Heart left ventricle (tissue), 16 donors: ENCODE results near the gene LAG3. TPM values are rescaled to one million over a fixed set of nuclear protein-coding genes. Genes with fewer than 3 reads are reported as not detected.
"Not testable (repeated sequence)": the region's sequence is repeated elsewhere in the genome, so short reads cannot be mapped to it uniquely, and the experiment has no call there.

ENCODE experiments used
- ATAC-seq, 4 donors: fragments of 200-7000 bp; cut with Tn5 transposase; one replicate each; pipeline ENCODE4 v1.9.1; 2020 to 2022; ENCODE audit warnings: moderate library complexity in 4 of 4, mild to moderate bottlenecking in 3 of 4, moderate number of reproducible peaks in 1 of 4
- DNase-seq, 5 donors: peaks; one replicate each; pipeline ENCODE4 v3.0.0-alpha.2; 2020
- H3K27ac ChIP-seq, 12 donors: fragments of 200-600 bp; sonication (generic) in 4 of 12; one replicate each; pipeline versions ENCODE4 v1.5.0 to v1.8.0; 2016 to 2022; ENCODE audit warnings: mild to moderate bottlenecking in 2 of 12
- H3K27me3 ChIP-seq, 9 donors: fragments of 200-600 bp; sonication (generic) in 2 of 9; one replicate each; pipeline versions ENCODE4 v1.5.1 to v1.8.0; 2016 to 2022; ENCODE audit warnings: mild to moderate bottlenecking in 3 of 9
- H3K36me3 ChIP-seq, 9 donors: fragments of 200-600 bp; sonication (generic) in 2 of 9; one replicate each; pipeline versions ENCODE4 v1.5.0 to v1.8.0; 2018 to 2022; ENCODE audit warnings: mild to moderate bottlenecking in 2 of 9
- H3K4me1 ChIP-seq, 12 donors: fragments of 200-600 bp; sonication (generic) in 4 of 12; one replicate each; pipeline versions ENCODE4 v1.5.0 to v1.8.0; 2016 to 2022; ENCODE audit warnings: mild to moderate bottlenecking in 3 of 12
- H3K4me3 ChIP-seq, 12 donors: fragments of 200-600 bp; sonication (generic) in 4 of 12; one replicate each; pipeline versions ENCODE4 v1.5.0 to v1.8.0; 2017 to 2022; ENCODE audit warnings: mild to moderate bottlenecking in 9 of 12, moderate library complexity in 4 of 12
- H3K9me3 ChIP-seq, 12 donors: fragments of 200-600 bp; sonication (generic) in 4 of 12; one replicate each; pipeline versions ENCODE4 v1.5.0 to v1.8.0; 2016 to 2022; ENCODE audit warnings: mild to moderate bottlenecking in 1 of 12
- CTCF ChIP-seq, 12 donors: fragments of 200-600 bp; sonication (generic) in 4 of 12; IDR thresholded peaks; one replicate each; pipeline versions ENCODE4 v1.5.0 to v1.8.0; 2018 to 2022; ENCODE audit warnings: antibody characterized with exemption in 12 of 12, mild to moderate bottlenecking in 5 of 12
- POLR2A ChIP-seq, 2 donors: fragments of 450-650 bp; IDR thresholded peaks; one replicate each; pipeline ENCODE4 v1.6.1; 2017; ENCODE audit warnings: antibody characterized with exemption in 2 of 2, mild to moderate bottlenecking in 2 of 2, moderate library complexity in 2 of 2
- WGBS, 4 donors: extraction: QIAGEN DNeasy Blood & Tissue Kit in 2 of 4; methylation state at CpG; one replicate each; pipeline versions ENCODE4 v1.1.5 to v1.1.7; 2013 to 2018; 5-methylcytosine and 5-hydroxymethylcytosine counted together
- intact Hi-C, 10 donors: fragments of 100-400 bp; cut with DNase I; formaldehyde crosslinking; loops; one replicate each; pipeline versions ENCODE4 v1.11.1 to v1.14.2; 2022
- polyA plus RNA-seq, 2 donors: library from polyadenylated mRNA; stranded (reverse); fragments of 200-250 nt; gene quantifications; one replicate each; pipeline ENCODE4 v1.2.3, GENCODE V29; 2013
- total RNA-seq, 9 donors: library from RNA; depleted of rRNA in 2 of 9; stranded (reverse); fragments of >200 nt in 2 of 9; fragmentation: NEBNext Ultra II Directional in 3 of 9; extraction: Animal tissue kit (Norgen Biotek cat#: 25700) in 3 of 9; gene quantifications; one replicate each; pipeline versions ENCODE4 v1.1.0 to v1.2.4, GENCODE V29; 2016 to 2023
- donor health status: ischemic (EF 13 %, LVEDD 7.1; RV severe dilation, severe dysfunction).
- donor health status: healthy with polysubstance abuse.
- donor health status: DM: no; HTN: yes; CAD: no.
- donor health status: DM: no; HTN: no; CAD: no.
- donor health status: ischemic (EF 25% LVEDD 6.9; RV normal size, moderate dysfunction).
- donor health status: ischemic (EF 25% LVEDD 5.7; RV mildly dilated, moderate dysfunction).
- donor health status: healthy.
- donor health status: DM: yes; HTN: yes; CAD: no.
- donor health status: ischemic (EF 35%, LVEDD 5.7; RV mildly dilated, moderate dysfunction).
- donor health status: nonischemic (EF 11% LVEDD 7.7; RV severe dilation, severe dysfunction).
- donor health status: DM: yes; HTN: yes; CAD: no.
- donor health status: PGD.
- donor health status: ischemic (EF 29% LVEDD 5.4; RV normal size, mild dysfunction).
- donor health status: nonischemic (EF 23%, LVEDD 6.1; RV moderate dilation, normal function).

The LAG3 gene
- total and polyA plus RNA-seq, 11 donors: 0.03 to 1.5 (median 0.34) TPM; not detected in 4

GRCh38 chr12:6742834-6743233 is 29.5 kb upstream of the LAG3 start:
- TF ChIP-seq CTCF (IDR thresholded peaks at IDR 0.05) (no peak), POLR2A (IDR thresholded peaks at IDR 0.05) (no peak)
- no peak for ATAC-seq
- peaks cover 0 to 14% (median 4%) of the 10 kb centered on the region in 12 donors for H3K4me1 ChIP-seq
- no peaks in the 10 kb centered on the region for H3K9me3 ChIP-seq
- H3K4me3 ChIP-seq: no peak overlapping the region
- no peak for DNase-seq
- no peak overlapping the region for H3K27ac ChIP-seq
- intact Hi-C loops: no loop called here
- no peaks in the 10 kb centered on the region for H3K27me3 ChIP-seq
- H3K36me3 ChIP-seq: peaks cover 0 to 16% (median 12%) of the 10 kb centered on the region in 9 donors
- 88 to 96% (median 91%) methylated on average over 3 of the region's 3 CpGs for WGBS, 4 donors

GRCh38 chr12:6743300-6743699 is 29.0 kb upstream of the LAG3 start:
- H3K27me3 ChIP-seq, intact Hi-C loops, H3K4me3 ChIP-seq, H3K27ac ChIP-seq, H3K9me3 ChIP-seq, ATAC-seq: not testable (repeated sequence)
- 77 to 81% (median 79%) methylated on average over 7 of the region's 7 CpGs for WGBS, 4 donors
- peaks cover 0 to 21% (median 17%) of the 10 kb centered on the region in 9 donors for H3K36me3 ChIP-seq
- DNase-seq: peak in 1 of 5 donors; percentile 4
- H3K4me1 ChIP-seq: peaks cover 0 to 14% (median 4%) of the 10 kb centered on the region in 12 donors

- TF ChIP-seq POLR2A (IDR thresholded peaks at IDR 0.05) (no peak), CTCF (IDR thresholded peaks at IDR 0.05) (no peak)
- DNase-seq (peak in 1 of 5 donors; percentile 31), ATAC-seq (peak in 3 of 4 donors; percentile 28 to 68 (median 58))
- H3K4me3 ChIP-seq: no peak overlapping the region
- H3K27ac ChIP-seq: peak overlapping the region in 8 of 12 donors; percentile 4 to 69 (median 44)
- peaks cover 0 to 47% (median 43%) of the 10 kb centered on the region in 9 donors for H3K36me3 ChIP-seq
- peaks cover 0 to 14% (median 4%) of the 10 kb centered on the region in 12 donors for H3K4me1 ChIP-seq
- WGBS, 4 donors: 53 to 61% (median 56%) methylated on average over 12 to 13 of the region's 13 CpGs
- intact Hi-C loops: no loop called here
- H3K27me3 ChIP-seq: no peaks in the 10 kb centered on the region
- H3K9me3 ChIP-seq: no peaks in the 10 kb centered on the region
Measured at GRCh38 chr12:6745741-6746525, 26.4 kb upstream of the LAG3 start.

GRCh38 chr12:6747216-6747615 is 25.1 kb upstream of the LAG3 start:
- DNase-seq (no peak), ATAC-seq (no peak)
- no peak overlapping the region for H3K4me3 ChIP-seq
- 69 to 80% (median 76%) methylated on average over 4 of the region's 4 CpGs for whole genome bisulfite sequencing, 4 donors
- peaks cover 0 to 26% (median 12%) of the 10 kb centered on the region in 12 donors for H3K4me1 ChIP-seq
- no peak for TF ChIP-seq POLR2A (IDR thresholded peaks at IDR 0.05)
- no peak for TF ChIP-seq CTCF (IDR thresholded peaks at IDR 0.05)
- peaks cover 0 to 56% (median 53%) of the 10 kb centered on the region in 9 donors for H3K36me3 ChIP-seq
- no peaks in the 10 kb centered on the region for H3K27me3 ChIP-seq
- H3K9me3 ChIP-seq: no peaks in the 10 kb centered on the region
- intact Hi-C loops: no loop called here
- no peak overlapping the region for H3K27ac ChIP-seq
